GM21737 (cell line): ENCODE data around the gene DLG4.

Experiments used
- ATAC-seq: cut with Tn5 transposase; IDR thresholded peaks from one replicate; pipeline ENCODE4 v1.9.1; 2021; ENCODE audit warnings: mild to moderate bottlenecking, moderate library complexity; ENCODE audit not compliant: unreplicated experiment

Gene DLG4

DNA sequence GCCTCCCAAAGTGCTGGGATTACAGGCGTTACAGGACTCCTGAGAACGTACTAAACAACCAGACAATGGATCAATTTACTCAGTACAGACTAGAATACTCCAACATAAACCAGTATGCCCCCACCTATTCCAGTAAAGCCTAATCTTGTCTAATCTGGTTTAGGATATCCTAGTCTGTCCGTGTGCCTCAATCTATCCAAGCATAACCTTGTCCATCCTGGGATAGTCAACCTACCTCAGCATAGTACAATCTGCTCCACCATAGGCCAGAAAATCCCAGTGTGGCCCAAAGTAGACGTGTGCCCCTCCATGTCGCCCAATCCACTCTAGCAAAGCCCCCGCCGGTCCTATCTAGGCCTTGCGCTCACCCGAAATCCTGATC is 14.1 kb upstream of the DLG4 start:
- no peak for ATAC-seq

DNA sequence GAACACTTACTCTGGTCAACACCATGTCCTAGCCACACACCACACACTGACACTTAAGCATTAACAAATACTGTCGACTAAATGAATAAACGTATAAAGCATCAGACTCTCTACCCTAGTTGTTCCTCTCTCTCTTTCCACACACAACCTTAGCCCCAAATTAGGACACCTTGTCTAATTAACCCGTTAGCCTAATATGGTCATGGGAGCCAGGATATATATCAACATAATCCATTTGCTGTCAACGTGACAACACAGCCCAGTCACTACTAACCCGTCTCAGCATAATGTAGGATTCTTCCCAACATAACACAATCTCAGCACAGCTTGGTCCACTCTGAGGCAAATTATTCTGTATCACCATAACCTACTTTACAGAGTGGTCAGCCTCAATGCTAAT is 12.5 kb upstream of the DLG4 start:
- ATAC-seq, result no peak

DNA sequence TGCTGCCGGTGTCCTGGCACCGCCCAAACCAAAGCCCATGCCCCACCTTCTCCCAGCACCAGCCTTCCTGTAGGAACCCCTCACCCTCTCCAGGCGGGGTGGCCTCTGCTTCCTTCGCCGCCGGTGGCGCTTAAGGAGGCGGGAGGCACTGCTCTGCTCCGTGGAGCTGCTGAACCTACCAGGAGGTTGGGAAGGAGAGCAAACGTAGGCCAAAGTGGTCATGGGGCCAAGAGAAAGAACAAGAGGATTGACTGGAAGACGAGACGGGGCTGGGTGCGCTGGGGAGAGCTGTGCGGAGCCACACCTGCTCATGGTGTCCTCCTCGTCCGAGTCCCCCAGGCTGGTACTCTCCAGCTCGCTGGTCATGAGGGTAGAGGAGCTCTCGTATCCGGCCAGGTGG is 9.9 kb upstream of the DLG4 start:
- ATAC-seq, result no peak

DNA sequence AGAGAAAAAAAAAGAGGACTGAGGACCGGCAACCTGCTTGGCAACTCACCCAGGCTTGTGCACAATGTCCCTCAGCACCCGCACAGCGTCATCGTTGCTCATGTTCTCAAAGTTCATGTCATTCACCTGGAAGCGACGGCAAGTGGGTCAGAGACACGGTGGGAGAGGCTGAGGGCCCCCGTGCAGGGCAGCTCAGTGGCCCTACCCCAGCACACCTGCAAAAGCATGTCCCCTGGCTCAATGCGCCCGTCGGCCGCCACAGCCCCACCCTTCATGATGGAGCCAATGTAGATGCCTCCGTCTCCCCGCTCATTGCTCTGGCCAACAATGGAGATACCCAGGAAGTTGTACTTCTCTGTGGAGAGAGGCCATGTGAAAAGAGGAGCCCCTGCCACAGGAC is 9.3 kb upstream of the DLG4 start:
- no peak for ATAC-seq

DNA sequence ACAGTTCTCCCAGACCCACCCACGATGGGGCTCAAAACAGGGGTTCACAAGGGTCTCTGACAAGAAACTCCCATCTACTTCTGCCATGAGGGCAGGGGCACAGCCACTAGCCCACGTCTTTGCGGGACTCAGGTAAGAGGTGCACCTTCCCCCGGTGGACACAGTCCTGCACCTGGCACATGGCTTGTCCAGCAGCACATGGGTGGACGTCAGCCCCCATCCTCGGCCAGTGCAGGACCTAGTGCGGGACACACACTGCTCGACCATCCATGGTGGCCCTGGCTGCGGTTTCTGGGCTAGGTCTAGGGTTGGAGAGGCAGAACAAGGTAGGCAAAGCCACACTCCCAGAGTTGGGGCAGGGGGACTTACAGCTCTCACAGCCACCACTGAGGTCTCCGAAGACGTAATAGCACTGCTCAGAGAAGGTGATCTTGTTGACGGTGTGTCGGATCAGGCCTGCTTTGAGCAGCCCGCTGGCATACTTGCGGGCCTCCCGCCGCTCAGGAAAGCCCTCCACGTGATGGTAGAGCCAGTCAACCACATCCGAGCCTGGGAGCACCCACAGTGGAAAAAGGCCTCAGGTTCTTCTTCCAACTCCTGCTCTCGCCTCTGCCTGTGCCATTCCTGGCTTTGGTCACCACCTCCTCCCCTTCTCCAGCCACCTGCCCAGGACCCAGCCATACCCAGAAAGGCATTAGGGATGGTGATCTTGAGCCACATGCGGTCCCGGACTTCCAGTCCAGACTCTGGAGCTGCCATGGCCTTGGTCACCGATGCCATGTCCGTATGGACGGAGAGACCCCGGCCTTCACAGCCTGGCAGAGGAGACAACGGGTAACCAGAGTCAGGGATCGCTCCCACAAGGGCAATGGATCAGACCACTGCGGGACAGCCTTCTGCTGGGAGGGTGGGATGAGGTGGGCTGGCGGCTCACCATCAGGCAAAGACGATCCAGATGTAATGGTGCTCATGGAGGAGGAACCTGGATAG is 7.4 kb upstream of the DLG4 start:
- no peak for ATAC-seq

DNA sequence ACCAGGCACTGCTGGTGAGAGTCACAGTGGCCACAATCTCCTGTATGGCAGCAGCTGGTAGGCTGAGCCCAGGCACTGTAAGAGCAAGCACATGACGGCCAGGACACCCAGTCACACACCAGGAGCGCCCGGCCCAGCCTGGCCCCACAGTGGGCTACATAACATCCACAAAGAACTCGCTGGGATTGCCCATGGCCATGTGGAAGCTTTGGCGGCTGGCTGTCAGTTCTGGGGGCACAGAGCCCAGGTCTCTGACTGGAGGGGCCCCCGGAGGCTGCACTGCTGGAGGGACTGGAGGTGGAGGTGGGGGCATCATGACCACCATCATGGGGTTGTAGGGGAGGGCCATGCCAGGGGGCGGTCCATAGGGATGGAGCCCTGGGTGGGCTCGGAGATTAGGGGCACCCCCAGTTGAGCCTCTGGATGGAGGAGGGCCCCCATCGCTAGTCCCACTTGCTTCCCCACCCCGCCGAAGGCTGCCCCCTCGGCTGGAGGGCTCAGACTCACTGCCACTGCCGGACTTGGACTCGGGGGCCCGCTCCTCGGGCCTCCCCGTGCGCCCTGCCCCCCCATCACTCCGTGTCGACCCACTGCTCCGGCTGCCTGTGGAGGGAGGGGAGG is 6.2 kb upstream of the DLG4 start:
- no peak for ATAC-seq

DNA sequence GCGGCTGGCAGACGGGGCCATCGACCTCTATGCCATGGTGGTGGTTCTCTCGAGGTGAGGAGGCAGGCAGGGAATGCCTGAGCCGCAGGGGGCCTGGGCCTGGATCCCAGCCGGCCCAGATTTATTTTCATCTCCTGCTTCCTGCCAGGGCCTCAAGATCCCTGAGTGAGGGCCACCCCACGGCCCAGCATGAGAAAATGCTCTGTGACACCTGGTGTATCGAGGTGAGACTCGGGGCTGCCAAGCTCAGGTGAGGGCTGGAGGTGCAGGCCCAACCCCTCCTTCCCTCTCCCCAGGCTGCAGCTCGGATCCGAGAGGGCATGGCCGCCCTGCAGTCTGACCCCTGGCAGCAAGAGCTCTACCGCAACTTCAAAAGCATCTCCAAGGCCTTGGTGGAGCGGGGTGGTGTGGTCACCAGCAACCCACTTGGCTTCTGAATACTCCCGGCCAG is 5.0 kb upstream of the DLG4 start:
- no peak for ATAC-seq

DNA sequence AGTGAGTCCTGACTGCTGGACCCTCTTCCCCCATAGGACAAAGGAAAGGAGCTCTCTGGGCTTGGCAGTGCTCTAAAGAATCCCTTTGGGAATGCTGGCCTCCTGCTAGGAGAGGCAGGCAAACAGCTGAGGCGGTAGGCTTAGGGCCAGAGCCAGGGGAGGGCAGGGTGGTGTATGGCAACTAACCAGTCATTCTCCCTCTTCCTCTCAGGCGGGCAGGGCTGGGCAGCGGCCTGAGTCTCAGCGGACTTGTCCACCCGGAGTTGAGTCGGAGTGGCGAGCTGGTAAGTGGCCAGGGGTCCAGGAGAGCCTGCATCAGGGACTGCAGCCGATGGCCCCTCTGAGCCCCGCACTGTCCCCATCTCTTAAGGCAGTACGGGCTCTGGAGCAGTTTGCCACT is 4.5 kb upstream of the DLG4 start:
- ATAC-seq, result no peak

DNA sequence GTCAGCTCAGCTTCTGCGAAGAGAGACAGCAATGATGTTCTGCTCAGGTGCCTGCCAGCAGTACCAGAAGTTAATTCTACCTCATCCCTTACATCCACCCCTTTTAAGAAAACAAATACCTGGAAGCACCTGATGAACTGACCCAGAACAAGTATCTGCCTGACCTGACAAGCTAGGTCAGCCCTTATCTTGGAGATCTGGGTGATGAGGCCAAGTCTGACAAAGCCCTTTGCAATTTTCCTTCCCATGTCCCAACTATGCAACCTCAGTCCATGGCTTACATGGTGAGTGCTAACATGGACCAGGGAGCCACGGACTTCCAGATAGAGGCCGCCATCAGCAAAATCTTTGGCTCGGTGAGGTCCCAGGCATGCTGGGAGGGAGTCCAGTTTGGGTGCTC is 3.7 kb upstream of the DLG4 start:
- ATAC-seq, result no peak

DNA sequence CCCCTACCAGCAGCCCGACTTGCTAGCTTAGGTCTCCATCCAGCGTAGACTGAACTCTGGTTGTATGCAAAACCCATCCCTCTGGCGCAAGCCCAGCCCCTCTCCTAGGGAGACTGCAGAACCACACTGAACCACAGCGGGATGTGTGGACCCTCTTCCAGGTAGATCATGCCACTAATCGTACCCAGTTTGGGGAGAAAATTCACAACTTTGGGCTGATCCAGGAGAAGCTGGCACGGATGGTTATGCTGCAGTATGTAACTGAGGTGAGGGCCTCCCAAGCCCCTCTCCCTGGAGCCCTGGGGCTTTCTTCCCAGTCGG is 3.3 kb upstream of the DLG4 start:
- no peak for ATAC-seq

DNA sequence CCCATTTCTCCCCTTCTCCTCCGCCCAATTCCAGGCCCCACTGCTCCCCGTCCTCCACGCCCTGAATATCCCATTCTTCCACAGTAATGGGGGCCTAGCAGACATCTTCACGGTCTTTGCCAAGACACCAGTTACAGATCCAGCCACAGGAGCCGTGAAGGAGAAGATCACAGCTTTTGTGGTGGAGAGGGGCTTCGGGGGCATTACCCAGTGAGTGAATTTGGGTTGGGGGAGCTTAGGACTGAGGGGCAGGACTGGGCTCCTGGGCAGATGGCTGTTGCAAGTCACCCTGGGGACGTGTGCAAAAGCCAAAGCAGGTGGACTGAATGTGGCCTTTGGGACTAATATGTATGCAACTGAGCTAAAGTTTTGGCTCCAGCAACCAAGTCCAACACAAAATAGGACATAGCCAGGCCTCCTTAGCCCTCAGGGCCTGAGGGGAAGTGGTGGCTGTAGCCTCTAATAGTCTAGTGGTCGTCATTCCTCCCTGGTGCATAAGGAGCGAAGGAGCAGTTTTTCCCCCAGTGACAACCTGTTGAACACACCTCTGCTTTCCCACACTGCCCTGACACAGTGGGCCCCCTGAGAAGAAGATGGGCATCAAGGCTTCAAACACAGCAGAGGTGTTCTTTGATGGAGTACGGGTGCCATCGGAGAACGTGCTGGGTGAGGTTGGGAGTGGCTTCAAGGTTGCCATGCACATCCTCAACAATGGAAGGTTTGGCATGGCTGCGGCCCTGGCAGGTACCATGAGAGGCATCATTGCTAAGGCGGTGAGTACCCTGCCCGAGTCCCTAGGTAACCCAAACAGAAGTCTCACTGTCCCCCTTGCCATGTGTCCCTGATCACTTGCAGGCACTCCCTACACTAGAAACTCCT is 2.7 kb upstream of the DLG4 start:
- ATAC-seq, result no peak

DNA sequence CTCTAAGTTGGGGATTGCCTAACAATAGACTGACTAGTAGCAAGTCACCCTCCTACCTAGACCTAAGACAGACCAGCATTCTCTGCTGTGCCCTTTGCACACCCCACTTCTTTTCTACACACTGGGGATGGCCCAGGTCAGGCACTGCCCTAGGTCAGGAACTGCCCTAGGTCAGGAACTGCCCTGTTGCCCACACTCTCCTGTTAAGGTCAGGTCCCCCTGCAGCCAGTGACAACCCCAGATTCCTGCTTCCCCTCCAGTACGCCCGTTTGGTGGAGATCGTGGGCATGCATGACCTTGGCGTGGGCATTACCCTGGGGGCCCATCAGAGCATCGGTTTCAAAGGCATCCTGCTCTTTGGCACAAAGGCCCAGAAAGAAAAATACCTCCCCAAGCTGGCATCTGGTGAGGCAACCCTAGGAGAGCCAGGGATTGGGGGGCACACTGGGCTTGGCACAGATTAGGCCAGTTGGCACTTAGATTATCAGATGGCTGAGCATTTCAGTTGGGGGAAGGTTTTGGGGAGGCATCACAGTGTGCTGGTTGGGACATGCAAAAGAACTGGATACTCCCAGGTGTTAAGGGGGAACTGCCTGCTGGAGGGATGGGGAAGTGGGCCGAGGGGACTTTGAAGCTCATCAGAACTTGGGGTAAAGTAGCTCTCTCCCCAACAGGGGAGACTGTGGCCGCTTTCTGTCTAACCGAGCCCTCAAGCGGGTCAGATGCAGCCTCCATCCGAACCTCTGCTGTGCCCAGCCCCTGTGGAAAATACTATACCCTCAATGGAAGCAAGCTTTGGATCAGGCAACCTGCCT is 1.8 kb upstream of the DLG4 start:
- ATAC-seq, result no peak

DNA sequence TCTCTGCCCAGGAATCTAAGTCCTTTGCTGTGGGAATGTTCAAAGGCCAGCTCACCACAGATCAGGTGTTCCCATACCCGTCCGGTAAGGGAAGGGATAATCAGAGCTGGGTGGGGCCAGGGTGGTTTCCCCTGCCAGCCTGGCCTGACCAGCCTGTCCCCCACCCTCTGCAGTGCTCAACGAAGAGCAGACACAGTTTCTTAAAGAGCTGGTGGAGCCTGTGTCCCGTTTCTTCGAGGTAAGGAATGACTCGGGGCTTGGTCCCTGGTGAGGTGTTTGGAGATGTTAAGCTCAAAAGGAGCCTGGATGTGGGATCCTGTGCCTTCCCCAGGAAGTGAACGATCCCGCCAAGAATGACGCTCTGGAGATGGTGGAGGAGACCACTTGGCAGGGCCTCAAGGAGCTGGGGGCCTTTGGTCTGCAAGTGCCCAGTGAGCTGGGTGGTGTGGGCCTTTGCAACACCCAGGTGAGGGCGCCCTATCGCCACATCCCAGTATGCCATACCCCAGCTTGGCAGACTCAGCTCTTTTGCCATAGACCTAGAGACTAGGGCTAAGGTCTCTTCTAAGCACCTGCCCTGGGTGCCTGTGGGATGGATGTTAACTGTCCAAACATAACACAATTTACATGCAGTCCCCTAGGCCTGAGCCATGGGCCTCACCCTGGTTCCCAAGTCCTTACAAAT is 1.1 kb upstream of the DLG4 start:
- no peak for ATAC-seq

DNA sequence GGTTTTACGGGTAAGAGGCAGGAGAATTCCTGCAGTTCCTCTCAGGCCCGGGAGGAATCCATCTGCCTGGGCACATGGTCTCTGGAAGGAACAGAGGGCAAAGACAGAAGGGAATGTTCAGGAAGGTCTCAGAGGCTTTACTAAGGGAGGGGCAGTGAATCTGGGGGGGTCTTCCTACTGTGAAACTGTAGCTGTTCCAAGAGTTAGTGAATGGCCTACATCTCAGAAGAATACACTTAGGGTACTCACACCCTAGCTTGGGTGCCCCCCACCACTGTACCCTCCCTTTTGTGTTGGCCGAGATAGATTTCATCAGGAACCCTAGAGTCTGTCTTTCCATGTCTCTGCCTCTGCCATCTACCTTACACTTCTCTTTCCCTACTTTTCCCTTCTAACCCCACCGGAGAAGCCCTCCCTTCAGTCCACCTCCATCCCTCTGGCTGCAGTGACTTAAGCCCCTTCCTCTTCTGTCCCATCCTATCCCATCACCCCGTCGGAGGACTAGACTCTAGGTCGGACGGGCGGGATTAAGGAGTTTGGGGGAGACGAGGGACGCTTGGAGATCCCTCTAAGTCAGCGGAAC is 316 bp downstream of the DLG4 start:
- ATAC-seq, result no peak

DNA sequence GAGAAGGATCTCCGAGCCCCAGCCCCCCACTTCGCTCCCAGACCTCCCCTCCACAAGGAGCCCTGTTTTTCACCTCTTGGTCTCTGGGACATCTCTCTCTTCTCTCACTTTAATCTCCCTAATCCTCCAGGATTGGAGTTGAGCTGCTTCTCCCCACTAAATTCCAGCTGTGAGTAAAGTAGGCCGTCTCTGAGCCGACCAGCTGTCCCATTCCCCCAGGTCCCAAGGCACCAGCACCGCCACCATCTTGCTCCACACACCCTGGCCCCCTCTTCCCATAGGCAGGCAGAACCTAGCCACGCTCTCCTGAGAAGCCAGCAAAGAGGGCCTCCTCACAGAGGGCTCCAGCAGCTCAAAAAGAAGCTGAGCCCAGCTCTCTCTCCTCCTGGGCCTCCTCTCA is 878 bp downstream of the DLG4 start:
- no peak for ATAC-seq

DNA sequence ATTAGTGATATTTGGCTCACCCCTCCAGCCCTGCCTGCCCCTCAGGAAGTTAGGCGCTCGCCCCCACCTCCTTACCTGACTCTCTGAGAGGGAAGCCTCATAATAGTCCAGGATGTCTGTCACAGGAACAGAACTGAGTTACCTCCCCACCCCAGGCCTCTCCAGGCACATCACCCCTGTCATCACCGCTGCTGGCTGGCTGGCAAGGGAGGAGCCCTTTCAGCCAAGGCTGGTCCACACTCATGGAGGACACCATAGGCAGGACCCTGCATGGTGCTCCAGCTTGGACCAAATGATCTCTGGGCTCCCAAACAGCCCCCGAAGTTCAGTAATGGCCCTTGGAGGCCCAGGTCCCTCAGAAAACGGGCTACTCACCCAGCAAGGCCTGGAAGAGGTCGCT is 1.5 kb downstream of the DLG4 start:
- no peak for ATAC-seq

DNA sequence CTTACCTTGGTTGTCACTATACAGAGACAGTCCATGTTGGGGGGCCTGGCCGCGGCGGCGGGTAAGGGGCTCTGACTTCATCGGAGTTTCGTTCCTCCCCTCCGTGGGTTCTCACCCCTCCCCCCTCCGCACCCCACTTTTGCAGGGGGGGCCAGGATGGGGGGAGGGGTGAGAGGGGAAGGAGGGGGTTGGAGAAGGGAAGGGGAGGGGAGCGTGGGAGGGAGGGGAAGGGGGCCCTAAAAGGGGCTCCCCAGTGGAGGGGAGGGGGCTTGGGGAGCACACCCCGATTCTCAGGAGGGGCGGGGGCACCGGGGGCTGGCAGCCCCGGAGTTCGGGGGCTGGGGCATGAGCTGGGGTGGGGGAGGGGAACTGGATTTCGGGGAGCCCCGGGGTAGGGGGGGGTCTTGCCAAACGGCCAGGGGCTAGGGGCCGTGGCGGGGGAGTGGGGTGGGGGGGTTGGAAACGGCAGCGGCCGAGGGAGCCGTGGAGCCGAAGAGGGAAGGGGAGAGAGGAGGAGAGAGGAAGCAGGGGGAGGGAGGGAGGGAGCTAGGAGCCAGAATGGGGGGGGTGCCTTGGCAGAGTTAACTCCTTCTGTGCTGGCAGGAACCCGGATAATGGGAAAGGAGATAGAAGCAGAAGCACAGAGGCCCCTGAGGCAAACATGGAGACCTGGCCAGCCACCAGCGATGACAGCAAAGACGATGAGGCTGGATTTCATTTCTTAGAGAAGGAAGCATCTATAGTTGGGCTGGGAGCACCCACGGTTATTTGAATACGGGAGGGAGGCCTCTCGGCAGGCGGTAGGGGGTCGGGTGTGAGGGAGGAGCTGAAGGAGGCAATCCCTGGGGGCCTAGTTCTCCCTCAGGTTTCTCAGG is 2.3 kb downstream of the DLG4 start:
- ATAC-seq, result no peak

DNA sequence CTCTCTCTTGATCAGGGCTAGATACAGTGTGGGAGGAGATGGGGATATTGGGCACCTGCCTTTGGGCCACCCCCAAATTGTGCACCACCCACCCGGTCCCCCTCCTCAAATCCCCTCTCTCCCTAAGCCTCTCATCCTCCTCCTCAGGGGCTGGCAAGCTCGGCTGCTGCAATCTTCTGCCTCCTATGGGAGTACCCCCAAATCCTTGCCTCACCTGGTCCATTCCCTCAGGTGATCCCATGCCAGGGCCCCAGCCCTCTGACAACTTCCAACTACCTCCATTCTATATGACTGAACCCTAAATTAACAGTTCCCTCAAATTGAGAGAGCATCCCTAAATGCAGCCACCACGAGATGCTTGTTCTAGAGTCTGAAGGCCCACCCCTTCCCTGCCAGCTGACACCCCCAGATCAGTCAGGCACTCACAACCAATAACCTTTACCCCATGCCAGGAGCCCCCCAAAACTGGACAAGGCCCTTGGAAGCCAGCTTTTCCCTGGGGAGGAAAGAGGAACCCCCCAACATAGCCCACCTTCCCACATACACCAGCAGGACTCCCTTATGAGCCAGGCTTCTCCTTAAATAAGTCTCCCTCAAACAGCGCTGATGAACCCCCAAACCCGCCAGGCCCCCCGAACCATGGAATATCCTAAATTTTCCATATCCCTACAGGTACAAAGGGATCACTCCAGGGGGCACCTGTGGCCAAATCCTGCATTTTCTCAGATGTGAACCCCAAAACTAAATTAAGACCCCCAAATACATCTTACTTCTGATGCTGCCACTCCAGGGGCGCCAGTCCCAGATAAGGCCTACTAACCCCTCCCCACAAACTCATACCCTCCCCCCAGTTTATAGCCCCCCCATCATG is 3.2 kb downstream of the DLG4 start:
- no peak for ATAC-seq
